GM13976 (cell line): ENCODE results near the gene DUS3L.

Experiments
- DNase-seq: peaks from one replicate; pipeline ENCODE4 v3.0.0; 2012; ENCODE audit warnings: low spot score
- CTCF ChIP-seq: IDR thresholded peaks from 2 replicates; pipeline ENCODE4 v1.5.1; 2012; ENCODE audit warnings: borderline replicate concordance, mild to moderate bottlenecking; ENCODE audit not compliant: insufficient read depth; ENCODE audit errors: extremely low read depth, missing control alignments, control extremely low read depth
- in situ Hi-C: fragments of 300-500 bp; cut with MboI; formaldehyde crosslinking; loops from one replicate; pipeline ENCODE4 v1.12.0; 2022; ENCODE audit warnings: low sequenced_read_pairs, mixed read lengths, inconsistent platforms; ENCODE audit not compliant: unreplicated experiment

The DUS3L gene

GRCh38 chr19:5743630-5744029, 47.3 kb downstream of the DUS3L start:
- TF ChIP-seq CTCF = no peak
- in situ Hi-C loops = no loop called here
- no peak for DNase-seq

GRCh38 chr19:5742051-5742450, 48.9 kb downstream of the DUS3L start:
- in situ Hi-C loops = no loop called here
- no peak for DNase-seq
- no peak for TF ChIP-seq CTCF

GRCh38 chr19:5738423-5738822, 52.5 kb downstream of the DUS3L start:
- in situ Hi-C loops = no loop called here
- no peak for DNase-seq
- TF ChIP-seq CTCF = no peak
